HCT116 (cell line): Measurements from ENCODE around the gene COG2. TPM values are rescaled to one million over a fixed set of nuclear protein-coding genes. Genes with fewer than 3 reads are reported as not detected.
"Not testable (repeated sequence)": the region's sequence is repeated elsewhere in the genome, so short reads cannot be mapped to it uniquely, and the experiment has no call there.

Experiments used
- ATAC-seq: fragments of 200-7000 bp; cut with Tn5 transposase; 2 replicates; pipeline ENCODE4 v1.9.1; 2020; ENCODE audit warnings: mild to moderate bottlenecking, moderate library complexity
- BruUV-seq: library from RNA; stranded (reverse); fragments of 400-500 nt; replicated peaks from 2 replicates; lab custom pipeline; 2021; lab: Mats Ljungman, UMichigan
- CTCF ChIA-PET: fragments of 300-600 bp; sonication (Branson Sonifier 250); formaldehyde crosslinking; loops from one replicate; lab custom pipeline; 2021; ENCODE audit warnings: antibody characterized with exemption; lab: Charles Lee
- POLR2A ChIA-PET: fragments of 300-600, 350-600 bp; sonication (Branson Sonifier 250); formaldehyde crosslinking; loops from one replicate; lab custom pipeline; 2021; ENCODE audit warnings: antibody characterized with exemption; lab: Charles Lee
- RAD21 ChIA-PET, 2 experiments: fragments of 300-600 bp; sonication (Branson Sonifier 250); formaldehyde crosslinking; loops; one replicate each; lab custom pipeline; 2023; ENCODE audit warnings: low total read pairs in 2 of 2; ENCODE audit not compliant: uncharacterized antibody in 2 of 2, unreplicated experiment in 2 of 2, low non-redundant PET in 1 of 2; lab: Charles Lee
- DNase-seq: peaks from one replicate; pipeline ENCODE4 v3.0.0-alpha.2; 2010; ENCODE audit warnings: low read depth, low spot score
- H2AFZ ChIP-seq: fragments of 200-600 bp; shearing (Covaris generic), sonication (generic); 2 replicates; pipeline ENCODE4 v1.6.1; 2017; ENCODE audit warnings: low read depth, mixed run types, mixed read lengths, antibody characterized with exemption, low read length; ENCODE audit not compliant: poor library complexity, severe bottlenecking
- H3K27ac ChIP-seq: 2 replicates; pipeline ENCODE4 v1.5.1; 2012; ENCODE audit warnings: low read depth, low read length
- H3K27me3 ChIP-seq: fragments of 200-600 bp; sonication (generic); 2 replicates; pipeline ENCODE4 v1.6.1; 2016; ENCODE audit warnings: mixed run types, low read length, mixed read lengths; ENCODE audit not compliant: insufficient read depth
- H3K36me3 ChIP-seq, 2 experiments: fragments of 200-500 bp in 1 of 2; fragments of 200-600 bp in 1 of 2; sonication (Bioruptor generic) in 1 of 2; sonication (generic) in 1 of 2; 2 replicates each; pipeline versions ENCODE4 v1.5.1 to v1.6.1; 2014 to 2016; ENCODE audit warnings: low read length in 2 of 2, inconsistent platforms in 1 of 2, mixed read lengths in 1 of 2, mixed run types in 1 of 2; ENCODE audit not compliant: insufficient read depth in 2 of 2, control insufficient read depth in 1 of 2
- H3K4me1 ChIP-seq, 2 experiments: fragments of 200-600 bp in 1 of 2; sonication (generic) in 1 of 2; 2 replicates each; pipeline versions ENCODE4 v1.5.1 to v1.6.1; 2012 to 2017; ENCODE audit warnings: low read length in 2 of 2, inconsistent platforms in 1 of 2, mild to moderate bottlenecking in 1 of 2, mixed read lengths in 1 of 2, mixed run types in 1 of 2, moderate library complexity in 1 of 2; ENCODE audit not compliant: insufficient read depth in 2 of 2, control insufficient read depth in 1 of 2
- H3K4me2 ChIP-seq: fragments of 200-600 bp; sonication (generic); 2 replicates; pipeline ENCODE4 v1.6.1; 2017; ENCODE audit warnings: mixed run types, low read length, mixed read lengths
- H3K4me3 ChIP-seq, 2 experiments: fragments of 200-600 bp in 1 of 2; sonication (generic) in 1 of 2; replicated peaks in 1 of 2; 2 replicates each; pipeline ENCODE4 v1.5.1; 2011 to 2016; ENCODE audit warnings: low read length in 2 of 2, control low read depth in 1 of 2, low read depth in 1 of 2, mild to moderate bottlenecking in 1 of 2, mixed read lengths in 1 of 2, mixed run types in 1 of 2
- H3K79me2 ChIP-seq: fragments of 200-600 bp; sonication (generic); 2 replicates; pipeline ENCODE4 v1.6.1; 2017; ENCODE audit warnings: mild to moderate bottlenecking, mixed run types, low read length, moderate library complexity, mixed read lengths; ENCODE audit not compliant: insufficient read depth
- H3K9ac ChIP-seq: fragments of 200-600 bp; sonication (generic); 2 replicates; pipeline ENCODE4 v1.6.1; 2016; ENCODE audit warnings: low read length, mixed read lengths
- H3K9me2 ChIP-seq: fragments of 200-600 bp; sonication (generic), shearing (Covaris generic); 2 replicates; pipeline ENCODE4 v1.6.1; 2017; ENCODE audit warnings: mixed run types, mild to moderate bottlenecking, moderate library complexity; ENCODE audit not compliant: insufficient read depth
- H3K9me3 ChIP-seq, 2 experiments: fragments of 200-500 bp in 1 of 2; fragments of 200-600 bp in 1 of 2; sonication (Bioruptor generic) in 1 of 2; sonication (generic) in 1 of 2; 2 replicates each; pipeline ENCODE4 v1.6.1; 2014 to 2017; ENCODE audit warnings: low read length in 2 of 2, mixed read lengths in 2 of 2, inconsistent platforms in 1 of 2, low read depth in 1 of 2, mild to moderate bottlenecking in 1 of 2, mixed run types in 1 of 2, moderate library complexity in 1 of 2; ENCODE audit not compliant: control insufficient read depth in 1 of 2, insufficient read depth in 1 of 2
- H4K20me1 ChIP-seq: fragments of 200-600 bp; sonication (generic), shearing (Covaris generic); 2 replicates; pipeline ENCODE4 v1.6.1; 2017; ENCODE audit warnings: mixed run types, mild to moderate bottlenecking, moderate library complexity; ENCODE audit not compliant: insufficient read depth
- ATF3 ChIP-seq: IDR thresholded peaks from 2 replicates; pipeline ENCODE4 v1.6.1; 2012
- CBX3 ChIP-seq: IDR thresholded peaks from 2 replicates; pipeline ENCODE4 v1.6.1; 2012; ENCODE audit warnings: low read depth
- CTCF ChIP-seq, 3 experiments: fragments of 200-600 bp in 1 of 3; sonication (generic) in 1 of 3; IDR thresholded peaks in 2 of 3; conservative IDR thresholded peaks in 1 of 3; 2 replicates each; pipeline ENCODE4 v1.5.1; 2012 to 2017; ENCODE audit warnings: low read depth in 2 of 3, low read length in 2 of 3, antibody characterized with exemption in 1 of 3, borderline replicate concordance in 1 of 3, control low read depth in 1 of 3, mild to moderate bottlenecking in 1 of 3, mixed read lengths in 1 of 3, mixed run types in 1 of 3, moderate library complexity in 1 of 3; ENCODE audit not compliant: insufficient read depth in 1 of 3
- EGR1 ChIP-seq: IDR thresholded peaks from 2 replicates; pipeline ENCODE4 v1.6.1; 2012; ENCODE audit warnings: low read depth
- ELF1 ChIP-seq: IDR thresholded peaks from 2 replicates; pipeline ENCODE4 v1.6.1; 2012; ENCODE audit warnings: low read depth, borderline replicate concordance
- EZH2 ChIP-seq: fragments of 200-600 bp; sonication (generic); IDR thresholded peaks from 2 replicates; pipeline ENCODE4 v1.6.1; 2017; ENCODE audit warnings: antibody characterized with exemption, mixed run types
- FOSL1 ChIP-seq: IDR thresholded peaks from 2 replicates; pipeline ENCODE4 v1.6.1; 2012; ENCODE audit warnings: low read depth
- RAD21 ChIP-seq: IDR thresholded peaks from 2 replicates; pipeline ENCODE4 v1.6.1; 2012; ENCODE audit warnings: low read depth, mild to moderate bottlenecking
- REST ChIP-seq: IDR thresholded peaks from 2 replicates; pipeline ENCODE4 v1.6.1; 2012; ENCODE audit warnings: low read depth
- SP1 ChIP-seq: IDR thresholded peaks from 2 replicates; pipeline ENCODE4 v1.6.1; 2012; ENCODE audit warnings: low read depth
- SRF ChIP-seq: IDR thresholded peaks from 2 replicates; pipeline ENCODE4 v1.6.1; 2012; ENCODE audit warnings: low read depth
- ZBTB33 ChIP-seq: IDR thresholded peaks from 2 replicates; pipeline ENCODE4 v1.6.1; 2011; ENCODE audit warnings: mild to moderate bottlenecking, low read length, moderate library complexity; ENCODE audit not compliant: insufficient replicate concordance; ENCODE audit errors: extremely low read depth
- ZFX ChIP-seq: fragments of 450-650 bp; IDR thresholded peaks from 2 replicates; pipeline ENCODE4 v1.6.1; 2017
- ZNF274 ChIP-seq: fragments of 200-500 bp; sonication (Bioruptor generic); IDR thresholded peaks from 2 replicates; pipeline ENCODE4 v1.6.1; 2014; ENCODE audit warnings: mild to moderate bottlenecking, low read depth, low read length, inconsistent platforms
- intact Hi-C: fragments of 100-400 bp; cut with micrococcal nuclease; formaldehyde crosslinking; loops from 2 replicates; pipeline ENCODE4 v1.10.0; 2022
- total RNA-seq: library from RNA; stranded (reverse); gene quantifications from one replicate; pipeline ENCODE4 v1.2.1, GENCODE V29; 2021; ENCODE audit not compliant: unreplicated experiment

Gene COG2
- total RNA-seq, 1 experiment from 2014 or later = 28.6 TPM

GRCh38 chr1:230651235-230651634, 9.0 kb downstream of the COG2 start:
- RAD21 ChIA-PET = no interaction called here
- TF ChIP-seq SP1 (no peak), ZBTB33 (no peak), EZH2 (no peak), CBX3 (no peak), SRF (no peak), RAD21 (no peak), ELF1 (no peak), ZFX (no peak), CTCF (IDR thresholded peaks at IDR 0.05 in 2 of 3, conservative IDR thresholded peaks at IDR 0.05 in 1 of 3; ENCODE audit: borderline replicate concordance in 1 of 3, insufficient read depth in 1 of 3, low read depth in 2 of 3, low read length in 2 of 3) (no peak), EGR1 (no peak), FOSL1 (no peak), ZNF274 (no peak), ATF3 (no peak), REST (no peak)
- no peak overlapping the region for H3K4me2 ChIP-seq
- intact Hi-C loops = no loop called here
- CTCF ChIA-PET = interaction anchor here (1.2 kb wide), 1 partner anchor 9 kb away, joined by 5 read pairs; the partner anchor contains the start of gene COG2
- H2AFZ ChIP-seq = no peak overlapping the region
- no peaks in the 10 kb centered on the region for H3K4me1 ChIP-seq
- POLR2A ChIA-PET = no interaction called here
- no peak overlapping the region for H3K4me3 ChIP-seq
- no peaks in the 10 kb centered on the region for H3K27me3 ChIP-seq
- peaks cover 72% of the 10 kb centered on the region for H3K79me2 ChIP-seq
- H3K36me3 ChIP-seq = no peaks in the 10 kb centered on the region
- no TSS peak for BruUV-seq
- no peak overlapping the region for H3K27ac ChIP-seq
- H3K9me3 ChIP-seq = no peaks in the 10 kb centered on the region
- no peak overlapping the region for H3K9ac ChIP-seq
- ATAC-seq = no peak
- 0 out of 2 replicates have a peak, but pooled peaks cover 4% of the 10 kb centered on the region for H4K20me1 ChIP-seq
- DNase-seq = no peak
- no peaks in the 10 kb centered on the region for H3K9me2 ChIP-seq

GRCh38 chr1:230656719-230657118, 14.4 kb downstream of the COG2 start:
- H3K4me3 ChIP-seq, H3K27ac ChIP-seq, RAD21 ChIA-PET, H3K4me1 ChIP-seq, CTCF ChIA-PET, H2AFZ ChIP-seq, POLR2A ChIA-PET, H3K9ac ChIP-seq, H3K9me3 ChIP-seq, H4K20me1 ChIP-seq, H3K4me2 ChIP-seq, DNase-seq, H3K27me3 ChIP-seq, ATAC-seq, H3K36me3 ChIP-seq, H3K9me2 ChIP-seq, BruUV-seq, intact Hi-C loops: not testable (repeated sequence)
- H3K79me2 ChIP-seq = peaks cover 24% of the 10 kb centered on the region
